CD4-positive, alpha-beta T cell treated with Interleukin-4 for 1 hour (primary cell): Measurements from ENCODE around the gene PIGM.
"Not testable (repeated sequence)": the region's sequence is repeated elsewhere in the genome, so short reads cannot be mapped to it uniquely, and the experiment has no call there.

Experiments
- DNase-seq, 2 donors: peaks; one replicate each; pipeline ENCODE4 v3.0.0-alpha.2; 2020 to 2022

Gene PIGM

DNA sequence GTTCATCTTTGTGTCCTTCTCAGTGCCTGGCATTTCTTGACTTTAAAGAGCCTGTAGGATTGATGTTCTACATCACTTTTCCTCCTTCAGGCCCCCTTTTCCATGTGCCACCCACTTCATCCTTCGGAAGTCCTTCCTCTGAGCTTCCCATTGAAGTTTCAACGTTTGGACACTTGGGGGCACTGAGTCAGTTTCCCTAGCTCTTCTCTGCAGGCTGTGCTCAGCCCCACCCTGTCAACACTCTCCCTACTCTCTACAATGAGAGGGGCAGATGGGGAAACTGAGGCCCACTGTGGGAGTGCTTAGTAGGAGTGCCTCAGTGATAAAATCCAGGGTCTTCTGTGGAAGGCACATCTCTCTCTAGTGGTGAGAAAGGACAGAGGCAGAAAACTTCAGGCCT is 26.3 kb upstream of the PIGM start:
- no peak for DNase-seq

DNA sequence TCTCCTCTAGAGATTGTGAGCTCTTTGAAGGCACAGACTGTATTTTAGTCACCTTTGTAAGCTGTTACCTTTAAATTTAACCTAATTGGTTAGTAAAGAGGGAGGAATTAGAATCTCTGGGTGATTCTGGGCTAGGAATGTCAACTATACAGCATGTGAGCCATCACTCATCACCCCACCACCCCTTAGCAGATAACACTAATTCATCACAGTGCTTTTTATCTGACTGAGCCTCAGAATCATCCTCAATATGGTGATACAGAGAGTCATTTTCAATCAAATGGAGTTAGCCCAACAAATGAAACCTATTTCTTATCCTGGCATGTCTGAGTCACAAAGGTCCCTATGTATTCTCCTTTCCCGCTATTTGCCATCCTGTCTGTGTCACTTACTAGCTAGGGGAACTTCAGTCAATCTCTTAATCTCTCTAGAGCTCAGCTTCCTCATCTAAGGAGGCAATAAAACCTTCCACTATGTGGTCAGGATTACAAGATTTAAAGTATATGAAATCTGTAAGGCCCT is 24.9 kb upstream of the PIGM start:
- DNase-seq = no peak

DNA sequence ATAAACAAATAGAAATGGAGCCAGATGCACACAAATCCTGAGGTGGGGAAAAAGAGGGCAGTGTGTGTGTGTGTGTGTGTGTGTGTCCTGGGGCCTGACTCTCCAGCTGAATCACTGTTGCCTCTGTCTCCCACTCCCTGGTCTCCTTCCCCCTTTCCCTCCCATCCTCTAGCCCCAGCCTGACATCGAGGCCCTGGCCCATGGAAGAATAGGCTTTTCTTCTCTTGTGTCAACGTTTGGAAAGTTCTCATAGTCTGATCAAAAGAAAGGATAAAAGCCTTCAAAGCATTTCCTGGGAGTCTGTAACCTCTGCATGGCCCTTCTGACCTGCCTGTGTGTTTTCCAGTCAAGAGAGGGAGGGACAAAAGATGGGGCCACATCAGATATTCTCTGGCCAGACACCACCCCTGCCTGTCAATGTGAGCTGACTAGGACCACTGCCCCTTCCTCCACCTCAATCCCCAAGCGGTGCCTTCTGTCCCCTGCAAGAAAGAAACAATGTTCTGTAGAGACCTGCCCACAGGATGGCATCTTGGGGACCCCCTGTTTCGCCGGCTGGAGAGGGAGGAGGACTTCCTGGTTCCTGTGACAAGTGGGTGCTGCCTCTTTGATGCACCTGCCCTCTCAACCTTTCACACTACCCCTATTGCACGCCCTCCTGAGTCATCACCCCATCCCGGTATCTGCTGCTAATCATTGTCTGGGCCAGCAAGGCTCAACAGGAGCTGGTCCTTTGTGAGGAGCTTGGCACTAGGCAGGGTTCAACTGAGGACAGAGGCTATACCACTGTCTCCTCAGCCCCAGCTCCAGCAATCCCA is 22.0 kb upstream of the PIGM start:
- no peak for DNase-seq

DNA sequence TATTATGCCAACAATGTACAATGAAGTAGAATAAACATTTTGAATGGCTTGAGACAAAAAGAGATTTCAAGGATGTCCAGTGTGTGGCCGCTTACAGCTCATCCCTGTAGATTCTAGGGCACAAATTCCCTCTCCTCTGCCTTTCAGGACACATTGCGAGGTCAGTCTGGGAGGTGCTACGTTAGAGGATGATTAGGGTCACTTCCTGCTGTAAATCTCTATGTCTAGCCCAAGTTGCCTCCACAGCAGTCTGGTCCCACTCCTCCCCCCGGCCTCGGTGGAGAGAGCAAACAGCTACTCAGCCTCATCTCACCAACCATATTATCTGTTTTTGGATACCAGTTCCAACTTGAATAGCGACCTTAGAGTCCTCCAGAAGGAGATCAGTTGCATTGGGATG is 21.1 kb upstream of the PIGM start:
- DNase-seq = no peak

DNA sequence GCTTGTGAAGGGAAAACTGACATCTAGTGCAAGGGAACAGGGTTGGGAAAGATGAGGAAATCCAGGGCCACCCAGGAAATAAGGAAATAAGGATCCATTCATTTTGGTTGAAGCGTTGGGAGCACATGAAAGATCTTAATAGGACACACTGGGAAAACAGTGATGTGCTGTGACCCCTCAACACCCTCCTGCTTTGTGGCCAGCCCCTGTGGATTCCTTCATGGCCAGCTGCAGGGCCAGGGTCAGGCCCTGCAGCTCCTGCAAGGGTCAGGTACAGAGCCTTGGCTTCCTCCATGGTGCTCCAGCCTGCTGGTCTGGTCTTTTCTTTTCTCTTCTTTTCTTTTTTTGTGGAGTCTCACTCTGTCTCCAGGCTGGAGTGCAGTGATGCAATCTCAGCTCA is 18.8 kb upstream of the PIGM start:
- DNase-seq = no peak

DNA sequence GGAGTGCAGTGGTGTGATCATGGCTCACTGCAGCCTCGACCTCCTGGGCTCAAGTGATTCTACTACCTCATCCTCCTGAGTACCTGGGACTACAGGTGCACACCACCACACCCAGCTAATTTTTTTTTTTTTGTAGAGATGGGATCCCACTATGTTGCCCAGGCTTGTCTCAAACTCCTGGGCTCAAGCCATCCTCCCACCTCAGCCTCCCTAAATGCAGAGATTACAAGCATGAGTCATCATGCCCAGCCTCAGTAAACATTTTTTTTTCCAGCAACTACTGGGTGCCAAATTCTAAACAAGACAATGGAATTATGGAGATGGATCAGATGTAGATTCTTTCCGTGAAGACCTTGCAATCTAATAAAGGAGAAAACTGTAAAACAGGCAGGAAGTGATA is 18.4 kb upstream of the PIGM start:
- not testable (repeated sequence) for DNase-seq

DNA sequence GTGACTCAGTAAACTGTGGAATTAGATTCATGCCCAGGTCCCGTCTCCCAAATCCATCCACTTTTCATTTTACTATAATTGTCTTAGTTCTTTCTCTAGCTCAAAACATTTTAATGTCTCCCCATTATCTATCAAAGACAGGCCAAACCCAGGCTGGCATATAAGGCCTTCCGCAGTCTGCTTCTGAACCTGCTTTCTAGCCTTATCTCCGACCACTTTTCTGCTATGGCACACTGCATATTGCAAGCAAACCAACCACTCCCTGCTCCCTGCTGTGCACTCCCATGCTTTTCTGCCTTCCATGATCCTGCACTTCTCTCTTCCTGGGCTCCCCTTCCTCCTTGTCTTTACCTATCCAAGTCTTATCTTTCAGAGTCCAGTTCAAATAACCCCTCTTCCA is 17.3 kb upstream of the PIGM start:
- DNase-seq = no peak

DNA sequence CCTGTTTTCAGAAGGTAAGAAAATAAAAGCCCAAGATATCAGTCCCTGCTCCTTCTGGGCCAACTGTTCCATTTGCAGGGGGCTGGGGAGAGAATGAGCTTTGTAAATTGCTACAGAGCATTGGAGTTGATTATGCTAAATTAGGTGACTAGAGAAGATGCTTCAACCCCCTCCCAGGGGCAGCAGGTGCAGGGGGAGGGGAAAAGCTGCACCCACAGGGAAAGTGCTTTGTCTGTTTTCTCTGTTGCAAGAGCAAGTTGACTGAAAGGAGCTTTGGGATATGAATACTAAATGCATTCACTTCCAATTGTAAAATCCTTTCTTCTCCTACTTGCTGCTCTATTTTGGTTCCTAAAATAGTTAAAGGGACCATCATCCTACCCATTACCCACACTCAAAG is 16.5 kb upstream of the PIGM start:
- DNase-seq = no peak

DNA sequence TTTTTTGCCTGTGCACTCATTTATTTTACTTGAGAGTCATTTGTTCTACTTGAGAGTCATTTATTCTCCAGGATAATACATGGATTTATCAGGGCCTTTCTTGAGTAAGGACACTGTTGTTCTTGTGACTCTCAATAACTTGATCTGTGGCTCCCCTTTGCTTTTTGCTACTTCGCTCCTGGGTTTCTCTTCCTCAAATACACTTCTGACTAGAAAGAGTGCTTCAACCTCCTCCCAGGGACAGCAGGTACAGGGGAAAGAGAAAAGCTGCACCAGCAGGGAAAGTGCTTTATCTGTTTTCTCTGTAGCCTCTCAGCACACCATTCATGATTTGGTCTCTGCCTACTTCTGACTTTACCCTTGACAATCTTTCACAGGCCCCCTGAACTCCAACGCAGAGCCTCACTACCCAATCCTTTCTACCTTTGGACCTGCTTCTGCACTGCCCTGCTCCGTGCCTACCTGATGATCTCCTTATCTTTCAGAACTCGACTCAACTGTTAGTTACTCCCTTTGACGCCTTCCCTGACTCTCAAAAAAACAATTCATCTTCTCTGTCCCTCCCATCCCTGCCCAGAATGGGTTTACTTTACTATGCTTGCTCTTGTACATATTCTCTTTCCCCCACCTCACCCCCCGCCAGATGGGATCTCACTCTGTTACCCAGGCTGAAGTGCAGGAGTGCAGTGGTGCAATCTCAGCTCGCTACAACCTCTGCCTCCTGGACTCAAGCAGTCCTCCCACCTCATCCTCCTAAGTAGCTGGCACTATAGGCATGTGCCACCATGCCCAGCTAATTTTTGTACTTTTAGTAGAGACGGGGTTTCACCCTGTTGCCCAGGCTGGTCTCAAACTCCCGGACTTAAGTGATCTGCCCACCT is 15.6 kb upstream of the PIGM start:
- no peak for DNase-seq

DNA sequence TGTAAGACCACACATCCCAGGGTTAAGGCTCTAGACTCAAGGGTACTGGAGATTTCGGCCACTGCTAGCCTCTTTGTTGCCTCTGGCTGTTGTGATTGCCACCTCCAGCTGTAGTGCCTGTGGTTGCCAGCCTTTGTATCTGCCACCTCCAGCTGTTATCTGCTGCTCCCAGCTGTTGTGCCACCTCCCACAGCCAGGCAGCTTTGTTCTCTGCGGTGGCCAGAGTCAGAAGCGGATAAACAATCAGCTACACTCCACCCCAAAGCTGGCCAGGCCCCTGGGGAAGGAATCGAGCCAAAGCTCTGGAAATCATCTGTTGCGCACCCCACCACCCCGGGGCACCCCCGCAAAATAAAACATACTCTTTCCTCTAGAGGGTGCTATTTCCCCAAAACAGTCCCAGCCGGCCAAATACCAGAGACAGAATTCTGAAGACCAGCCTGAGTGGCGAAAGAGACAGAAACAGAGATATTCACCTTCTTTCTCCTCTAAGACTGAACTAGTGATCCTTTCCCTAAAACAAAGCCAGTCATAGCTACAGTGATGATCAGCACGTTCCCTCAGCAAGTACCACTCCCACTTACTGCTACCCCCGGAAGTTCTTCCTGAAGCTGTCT is 14.8 kb upstream of the PIGM start:
- peak; percentile 39 to 59 for DNase-seq

DNA sequence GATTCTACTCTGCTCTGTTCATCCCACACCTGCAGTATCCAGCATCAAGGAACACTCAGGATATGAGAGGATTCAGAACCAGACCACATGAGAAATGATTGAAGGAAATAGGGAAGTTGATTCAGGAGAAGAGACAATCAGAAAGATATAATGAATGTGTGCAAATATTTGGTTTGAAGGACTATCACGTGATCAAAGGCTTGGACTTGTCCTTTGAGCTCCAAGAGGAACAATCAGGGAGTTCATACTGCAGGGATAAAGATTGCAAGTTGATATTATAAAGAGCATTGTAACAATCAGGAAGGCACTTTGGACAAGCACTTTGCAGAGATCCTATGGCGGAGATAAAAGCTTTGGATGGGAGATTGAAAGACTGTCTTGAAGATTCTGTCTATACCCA is 13.9 kb upstream of the PIGM start:
- DNase-seq = no peak

DNA sequence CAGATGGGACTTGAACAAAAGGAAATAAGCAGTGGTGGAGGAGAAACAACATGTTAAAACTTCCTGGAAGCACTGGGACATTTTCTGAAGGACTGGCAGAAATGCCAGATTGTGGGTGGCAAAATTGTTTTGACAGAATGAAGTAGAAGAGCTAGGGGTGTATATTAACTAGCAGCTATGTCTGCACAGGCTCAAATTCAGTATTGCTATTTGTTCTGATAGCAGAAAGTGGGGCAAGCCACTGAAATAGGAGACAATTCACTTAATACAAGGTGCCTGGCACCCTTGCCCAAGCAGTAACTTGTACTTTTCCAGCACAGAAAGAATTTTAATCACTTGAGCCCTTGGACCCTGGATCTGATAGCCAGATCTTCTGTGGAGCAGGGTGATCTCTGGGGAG is 11.8 kb upstream of the PIGM start:
- no peak for DNase-seq

DNA sequence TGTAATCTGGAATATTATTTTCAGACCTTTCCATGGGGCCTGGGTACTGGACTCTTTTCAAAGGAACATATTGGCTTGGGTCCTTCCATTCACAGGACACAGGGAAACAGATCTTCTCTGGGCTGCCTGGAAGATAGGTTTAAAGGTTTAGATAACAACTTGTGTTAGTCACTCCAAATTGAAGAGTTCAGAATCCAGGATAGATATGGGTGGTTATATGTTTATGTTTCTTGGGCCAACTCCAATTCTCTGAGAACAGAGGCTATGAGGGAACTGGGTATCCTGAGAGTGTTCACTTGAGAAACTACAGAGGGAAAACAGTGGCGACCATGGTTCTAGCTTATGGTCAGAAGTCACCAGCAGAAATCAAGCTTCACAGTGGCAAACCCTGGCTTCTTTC is 8.7 kb upstream of the PIGM start:
- no peak for DNase-seq

DNA sequence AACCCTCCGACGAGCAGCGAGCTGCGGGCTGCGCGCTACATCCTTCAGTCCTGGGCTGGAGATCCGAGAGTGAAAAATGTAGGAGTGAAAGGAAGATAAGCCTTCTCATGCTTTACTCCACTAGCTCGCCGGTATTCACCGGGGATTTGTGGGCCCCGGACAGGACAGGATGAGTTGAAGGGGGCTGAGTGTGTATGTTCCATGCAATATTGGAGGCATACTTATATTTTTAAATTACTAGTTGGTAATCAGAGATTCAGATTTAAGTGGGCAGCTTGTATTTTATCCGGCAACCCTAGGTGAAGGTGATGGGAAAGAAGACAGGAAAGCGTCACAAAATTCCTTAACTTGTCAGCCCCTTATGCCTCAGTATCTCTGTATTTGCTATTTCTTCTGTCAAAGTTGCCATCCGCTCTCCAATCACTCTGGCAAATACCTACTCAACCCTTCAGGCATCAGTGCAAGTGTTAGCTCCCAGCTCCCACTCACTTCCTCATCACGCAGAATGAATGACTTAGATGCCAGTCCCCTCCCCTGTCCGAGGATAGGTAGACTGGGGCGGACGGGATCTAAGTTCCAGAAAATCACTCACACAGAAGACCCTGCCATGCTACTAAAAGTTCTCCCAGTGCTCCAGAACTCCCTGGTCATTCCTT is 503 bp upstream of the PIGM start:
- no peak for DNase-seq

DNA sequence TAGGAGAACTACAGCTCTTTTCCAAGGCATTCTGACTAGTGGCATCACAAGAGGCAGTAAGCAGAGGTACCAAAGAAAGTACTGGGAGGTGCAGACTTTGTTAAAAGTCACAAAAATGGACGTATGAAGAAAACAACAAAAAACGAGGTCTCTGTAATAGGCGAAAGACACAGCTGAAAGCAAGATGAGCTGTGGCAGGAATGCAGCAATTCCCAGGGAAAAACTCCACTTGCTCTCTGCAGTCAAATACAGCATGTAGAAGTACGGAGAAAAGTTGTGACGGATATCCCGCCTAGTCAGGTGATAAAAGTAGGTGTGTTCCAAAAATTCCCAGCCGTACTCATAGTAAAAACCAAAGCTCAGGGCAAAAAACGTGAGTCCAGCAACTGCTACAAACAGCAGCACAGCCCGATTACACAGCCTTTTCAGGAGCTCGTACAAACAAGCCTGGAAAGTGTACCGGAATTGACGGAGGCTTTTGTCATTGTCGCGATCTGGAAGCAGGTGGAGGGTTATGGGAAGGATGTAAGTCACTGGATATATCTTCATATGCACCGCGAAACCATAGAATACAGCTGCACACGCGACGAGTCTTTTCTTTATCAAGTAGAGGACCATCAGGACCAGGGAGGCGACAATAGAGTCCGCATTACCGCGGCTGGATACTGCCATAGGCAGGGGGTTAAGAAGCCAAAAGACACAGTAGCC is 979 bp downstream of the PIGM start:
- DNase-seq = peak in 1 of 2 donors; percentile 15

DNA sequence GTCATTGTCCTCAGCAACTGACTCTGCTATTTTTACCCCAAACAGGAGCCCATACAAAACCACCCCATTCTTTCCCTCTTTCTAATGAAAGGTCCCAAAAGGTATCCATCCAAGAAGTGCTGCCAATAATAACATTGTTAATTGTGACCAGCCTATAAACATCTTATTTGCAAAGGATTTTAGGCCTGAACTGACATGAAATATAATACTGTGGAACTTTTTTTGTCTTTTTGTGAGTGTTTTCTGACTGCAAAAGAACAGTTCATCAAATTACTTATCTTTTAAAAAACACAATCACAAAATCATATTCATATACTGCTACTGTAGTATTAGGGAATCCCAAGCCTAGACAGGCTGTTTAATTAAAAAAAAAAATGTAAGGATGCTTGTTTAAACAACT is 3.4 kb downstream of the PIGM start:
- DNase-seq = no peak

DNA sequence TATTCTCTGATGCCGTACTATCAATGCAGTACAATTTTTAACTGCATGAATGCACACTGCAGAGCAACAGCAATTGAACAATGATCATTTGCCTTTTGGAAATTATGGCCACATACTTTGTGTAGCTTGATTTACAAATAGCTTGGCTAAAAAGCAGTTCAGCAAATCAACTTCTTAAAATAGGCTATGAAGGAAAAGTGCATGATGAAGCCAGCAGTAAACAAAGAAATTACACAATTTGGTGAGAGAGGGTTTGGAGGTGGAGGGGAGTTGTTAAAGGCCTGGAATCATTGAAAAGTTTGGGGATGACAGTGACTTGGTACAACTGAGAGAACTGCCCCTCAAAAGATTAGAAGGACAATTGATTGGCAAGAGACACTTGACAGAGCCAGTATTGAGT is 6.5 kb downstream of the PIGM start:
- no peak for DNase-seq

DNA sequence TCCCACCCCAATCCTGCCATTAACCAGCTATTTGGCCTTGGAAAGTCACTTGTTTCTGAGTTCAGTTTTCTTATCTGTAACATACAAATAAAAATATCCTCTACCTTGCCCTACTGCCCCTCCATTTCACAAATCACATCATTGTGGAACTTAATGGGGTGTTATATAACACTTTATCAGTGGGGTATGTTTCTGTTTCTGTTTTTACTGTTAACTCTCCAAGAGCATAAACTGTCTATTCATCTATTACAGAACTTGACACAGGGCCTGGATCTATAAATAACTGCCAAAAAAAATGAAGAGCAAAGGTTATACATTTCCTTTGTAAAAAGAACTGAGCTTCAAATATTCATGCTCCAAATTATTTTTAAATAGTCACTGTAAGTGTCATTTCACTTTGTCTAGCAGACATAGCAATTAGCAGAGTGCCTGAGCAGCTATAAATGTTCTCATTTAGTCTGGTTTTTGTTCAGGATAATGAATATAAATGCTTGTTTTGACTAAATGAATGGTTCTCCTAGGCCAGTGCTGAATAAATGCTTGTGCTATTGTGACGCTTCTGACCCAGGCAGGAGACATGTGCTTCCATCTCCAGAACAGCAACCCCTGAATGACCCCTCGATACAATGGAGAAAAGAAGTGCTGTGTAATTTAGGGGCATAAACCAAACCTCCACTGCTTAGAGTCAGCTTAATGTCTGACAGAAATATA is 7.4 kb downstream of the PIGM start:
- no peak for DNase-seq

DNA sequence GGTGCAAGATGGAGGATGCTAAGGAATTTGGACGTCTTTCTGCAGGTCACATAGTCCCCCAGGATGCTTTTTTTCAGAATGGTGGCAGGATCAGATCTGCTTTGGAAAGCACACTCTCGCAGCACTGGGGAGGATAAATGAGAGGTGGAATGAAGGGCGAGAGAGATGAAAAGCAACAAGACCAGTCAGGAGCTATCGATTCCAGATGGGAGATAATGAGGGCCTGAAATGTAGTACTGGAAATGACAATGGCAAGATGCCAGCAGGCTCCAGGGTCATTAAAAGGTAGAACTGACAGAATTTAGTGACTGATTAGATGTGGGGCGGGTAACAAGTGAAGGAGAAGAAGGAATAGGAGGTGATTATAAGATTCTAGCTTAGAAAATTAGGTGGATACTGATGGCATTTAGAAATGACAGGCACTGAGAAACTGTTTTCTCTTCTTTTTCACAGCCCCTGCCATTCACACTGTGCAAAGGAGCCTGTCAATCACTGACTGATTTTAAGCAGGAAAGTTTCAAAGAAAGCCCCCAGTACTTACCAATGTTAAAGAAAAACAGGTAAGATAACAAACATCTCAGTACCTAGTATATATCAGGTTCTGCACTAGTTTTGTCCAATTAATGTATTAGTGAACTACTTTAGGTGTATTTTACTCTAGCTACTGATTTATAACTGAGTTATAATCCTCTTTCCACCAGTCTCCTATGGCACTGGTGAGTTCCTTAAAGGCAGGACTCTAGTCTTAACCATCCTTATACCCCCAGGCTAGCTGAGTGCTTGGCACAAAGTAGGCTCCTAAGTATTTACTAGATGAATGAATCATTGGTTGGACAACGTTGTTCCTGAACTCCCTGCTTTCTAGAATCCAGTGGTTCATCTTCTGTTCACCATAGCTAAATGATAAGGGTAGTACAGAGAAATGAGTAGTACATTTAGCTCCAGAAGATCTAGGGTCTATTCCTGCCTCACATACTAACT is 9.2 kb downstream of the PIGM start:
- no peak for DNase-seq

DNA sequence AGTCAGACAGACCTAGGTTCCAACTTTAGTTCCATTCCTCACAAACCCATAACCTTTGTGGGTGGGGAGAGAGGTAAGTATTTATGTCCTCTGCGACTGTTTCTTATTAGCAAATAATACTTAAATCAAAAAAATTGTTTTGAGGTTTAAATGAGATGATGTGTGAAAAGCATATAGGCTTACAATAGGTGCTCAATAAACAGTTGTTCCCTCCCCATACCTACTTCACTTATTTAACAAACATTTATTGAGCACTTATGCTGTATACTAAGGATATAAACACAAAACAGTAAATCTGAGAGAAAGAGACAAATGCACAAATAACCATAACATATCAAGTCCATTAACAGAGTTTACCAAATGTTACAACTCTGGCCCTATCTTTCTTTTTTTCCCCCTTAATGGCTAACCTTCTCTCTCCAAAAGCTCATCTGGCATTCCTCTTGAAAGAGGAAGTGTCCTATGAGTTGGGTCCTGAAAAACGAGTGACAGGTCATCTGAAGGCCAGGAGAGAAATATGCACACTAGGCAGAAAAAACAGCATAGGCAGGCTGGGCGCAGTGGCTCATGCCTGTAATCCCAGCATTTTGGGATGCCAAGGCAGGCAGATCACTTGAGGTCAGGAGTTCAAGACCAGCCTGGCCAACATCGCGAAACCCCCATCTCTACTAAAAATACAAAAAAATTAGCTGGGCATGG is 10.3 kb downstream of the PIGM start:
- DNase-seq = no peak
